Putamen (tissue), 1 donor: ENCODE measurements around the gene TACR1.

Experiments used
- DNase-seq: peaks from one replicate; pipeline ENCODE4 v3.0.0-alpha.2; 2016; ENCODE audit warnings: low spot score

TACR1 gene

DNA sequence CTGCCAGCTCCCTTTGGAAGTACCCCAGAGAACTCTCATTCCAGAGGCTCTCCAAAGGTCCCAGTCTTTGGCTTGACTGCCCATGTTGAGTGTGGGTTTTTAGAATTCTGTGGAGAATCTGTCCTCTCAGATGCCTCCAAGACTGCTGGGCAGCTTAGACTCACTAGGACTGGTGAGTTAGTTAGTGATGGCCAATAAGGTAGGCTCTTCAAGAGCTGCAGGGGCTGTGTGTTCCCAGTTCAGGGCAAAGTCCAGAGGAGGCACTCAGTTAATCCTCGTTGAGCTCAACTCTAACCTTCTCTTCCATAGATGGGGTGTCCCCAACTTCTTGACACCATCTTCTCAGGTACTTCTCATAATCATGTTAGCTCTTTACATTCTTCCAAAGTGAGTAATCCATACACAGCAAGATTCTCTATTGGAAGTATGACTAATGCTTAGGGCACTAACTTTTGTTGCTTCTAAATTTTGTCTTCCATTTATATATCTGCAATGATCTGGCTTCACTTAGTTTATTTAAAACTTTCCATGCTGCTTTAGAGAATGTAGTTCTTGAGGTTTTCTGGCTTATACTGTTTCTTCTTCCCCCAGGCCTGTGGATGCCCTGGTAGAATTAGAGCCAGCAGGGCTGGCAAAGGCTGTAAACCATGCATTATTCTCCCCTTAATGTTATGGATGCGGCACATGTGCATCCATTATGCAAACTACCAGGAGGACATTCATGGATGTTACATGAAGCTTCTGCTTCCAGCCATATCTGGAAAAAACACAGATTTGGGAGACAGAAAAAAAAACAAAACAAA is 151.9 kb downstream of the TACR1 start:
- DNase-seq = no peak

DNA sequence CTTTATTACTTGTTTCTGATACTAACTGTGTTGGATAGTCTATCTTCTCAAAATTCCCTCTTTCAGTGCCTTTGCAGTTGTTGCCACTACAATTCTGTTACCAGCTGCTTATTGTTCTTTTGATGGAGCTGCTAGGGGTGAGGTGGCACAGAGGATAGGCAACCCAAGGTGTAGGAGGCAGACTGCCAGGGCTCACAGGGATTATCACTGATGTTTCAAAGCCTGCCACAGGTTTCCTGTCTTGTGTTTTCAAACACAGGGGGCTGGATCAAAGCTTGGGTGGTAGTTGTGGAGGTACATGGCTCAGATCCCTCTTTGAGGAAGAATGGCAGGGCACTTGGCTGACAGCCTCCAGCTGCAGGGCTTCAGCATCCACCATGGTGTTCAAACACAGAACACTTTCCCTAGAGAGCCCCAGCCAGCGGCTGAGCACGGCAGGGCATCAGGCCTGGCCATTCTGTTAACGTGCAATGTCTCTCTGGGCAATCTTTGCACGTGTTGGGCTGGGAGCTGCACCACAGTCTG is 153.7 kb downstream of the TACR1 start:
- no peak for DNase-seq

DNA sequence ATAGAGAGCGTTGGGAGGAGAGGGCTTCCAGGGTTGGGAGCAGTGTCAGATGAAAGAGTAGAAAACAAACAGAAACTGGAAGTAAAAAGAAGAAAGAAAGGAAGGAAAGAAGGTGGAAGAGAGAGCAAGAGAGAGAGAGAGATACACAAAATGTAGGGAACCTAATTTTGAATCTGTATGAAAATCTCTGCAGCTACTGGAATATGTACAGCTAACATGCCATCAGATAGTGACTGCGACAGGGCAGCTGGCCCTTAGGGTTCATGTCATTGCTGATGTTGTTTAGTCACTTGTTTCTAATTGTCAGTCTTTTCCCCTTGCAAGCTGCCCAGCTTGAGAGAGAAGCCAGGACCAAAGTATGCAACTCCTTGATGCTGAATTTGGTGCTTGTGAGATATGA is 155.0 kb downstream of the TACR1 start:
- no peak for DNase-seq

DNA sequence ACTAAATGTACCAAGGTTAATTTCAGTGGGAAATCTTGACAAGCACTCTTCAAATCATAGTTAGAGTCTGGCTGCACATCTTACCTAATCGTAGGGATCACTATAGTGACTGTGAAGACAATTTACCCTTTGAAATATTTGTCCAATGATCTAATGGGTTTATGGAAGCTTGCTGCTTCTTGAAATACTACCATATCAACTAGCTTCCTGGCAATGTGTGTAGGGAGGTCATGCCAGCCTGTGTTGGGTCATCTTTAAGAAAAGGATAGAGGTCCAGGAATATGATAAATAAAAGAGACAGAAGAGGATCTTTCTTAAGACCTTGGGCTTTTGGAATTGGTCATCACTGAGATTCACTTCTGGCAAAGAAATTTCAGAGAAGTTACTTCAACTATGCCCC is 156.5 kb downstream of the TACR1 start:
- DNase-seq = no peak

DNA sequence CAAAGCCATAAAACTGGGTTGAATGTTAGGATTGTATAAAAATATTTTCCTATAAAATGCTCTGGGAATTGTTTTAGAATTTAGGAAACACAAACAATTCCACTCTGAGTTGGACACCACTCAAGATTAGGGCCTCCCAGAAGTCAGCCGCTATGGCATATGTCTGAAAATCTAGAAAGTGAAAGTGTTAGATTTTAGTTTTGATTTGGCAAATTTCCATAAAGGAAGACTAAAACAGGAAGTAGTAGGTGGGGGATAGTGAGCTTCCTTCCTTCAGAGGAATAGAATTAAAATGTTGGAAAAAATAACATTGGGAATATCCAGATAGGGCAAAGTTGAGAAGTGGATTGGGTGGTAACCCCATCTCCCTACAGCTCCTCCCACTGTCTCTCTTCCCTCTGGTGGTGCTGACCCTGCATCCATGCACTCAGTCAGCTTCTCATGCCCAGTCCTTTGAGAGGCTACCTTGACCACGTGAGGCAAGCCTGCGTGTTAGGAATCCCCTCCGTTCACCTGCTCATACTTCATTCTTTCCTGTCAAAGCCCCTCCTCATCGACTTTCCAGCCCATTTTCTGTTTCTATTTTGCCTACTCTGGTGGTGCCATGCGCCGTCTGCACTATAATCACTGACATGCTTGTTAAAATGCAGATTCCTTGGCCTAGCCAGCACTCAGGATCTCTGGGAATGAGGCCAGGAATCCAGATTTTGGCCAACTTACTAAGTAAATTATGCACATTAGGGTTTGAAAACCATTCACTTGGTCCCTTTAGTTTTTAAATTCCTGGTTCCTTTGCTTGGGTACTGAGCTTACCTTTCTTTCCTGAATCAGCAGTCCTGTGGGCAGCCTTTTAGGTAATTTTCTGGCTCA is 157.4 kb downstream of the TACR1 start:
- DNase-seq = no peak

DNA sequence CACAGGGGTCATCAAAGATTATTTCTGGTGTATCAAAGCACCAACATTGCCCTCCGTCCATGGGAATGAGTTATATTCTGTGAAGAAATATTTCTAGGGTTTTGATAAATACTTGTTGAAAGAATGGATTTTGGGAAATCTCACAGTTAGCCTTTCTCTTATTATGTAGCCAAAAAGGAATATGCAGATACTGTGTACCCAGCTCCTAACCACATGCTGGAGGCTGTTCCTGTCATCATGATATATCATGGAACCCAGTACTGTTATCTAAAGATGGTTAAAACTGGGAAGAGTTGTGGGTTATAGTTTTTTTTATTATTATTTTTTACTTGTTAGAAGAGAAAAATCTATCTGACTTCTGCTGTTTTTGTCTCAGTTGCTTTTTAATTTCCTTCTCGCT is 158.1 kb downstream of the TACR1 start:
- DNase-seq = no peak

DNA sequence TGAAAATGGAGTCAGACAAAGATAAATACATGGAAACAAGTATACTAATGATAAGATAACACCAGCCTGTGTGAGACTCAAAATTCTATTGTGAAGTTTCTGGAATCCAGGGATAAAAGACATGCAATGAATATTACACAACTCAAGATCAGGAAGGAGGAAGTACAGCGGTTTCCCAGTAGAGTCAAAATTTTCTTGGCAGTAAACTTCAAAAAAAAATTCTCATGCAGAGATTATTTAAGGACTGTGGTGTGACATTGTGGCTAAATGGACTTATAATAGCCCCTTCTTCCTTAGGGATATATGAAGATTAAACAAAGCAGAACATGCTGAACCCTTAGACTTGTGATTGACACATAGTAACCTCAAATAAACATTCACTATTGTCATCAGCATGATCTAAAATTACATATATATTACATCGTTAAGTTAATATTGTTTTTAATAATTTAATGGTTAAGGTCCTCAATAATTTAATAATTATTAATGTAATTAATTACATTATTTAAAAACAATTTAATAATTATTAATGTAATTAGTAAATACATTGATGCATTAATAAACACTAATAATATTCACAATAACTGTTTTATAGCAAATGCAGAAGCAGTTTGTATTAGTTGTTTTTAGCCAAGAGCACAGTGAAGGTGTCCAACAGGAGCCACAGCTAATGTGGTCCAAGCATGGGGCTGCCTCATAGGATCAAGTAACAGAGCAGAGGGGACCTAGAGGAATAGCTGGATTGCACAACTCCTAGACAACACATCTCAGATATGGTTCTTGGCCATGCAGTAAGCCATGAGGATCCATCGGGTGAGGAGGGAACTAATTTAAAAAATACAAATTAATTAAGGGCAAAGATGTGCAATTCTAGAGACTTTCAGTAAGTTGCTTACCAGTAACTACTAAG is 163.6 kb downstream of the TACR1 start:
- no peak for DNase-seq

DNA sequence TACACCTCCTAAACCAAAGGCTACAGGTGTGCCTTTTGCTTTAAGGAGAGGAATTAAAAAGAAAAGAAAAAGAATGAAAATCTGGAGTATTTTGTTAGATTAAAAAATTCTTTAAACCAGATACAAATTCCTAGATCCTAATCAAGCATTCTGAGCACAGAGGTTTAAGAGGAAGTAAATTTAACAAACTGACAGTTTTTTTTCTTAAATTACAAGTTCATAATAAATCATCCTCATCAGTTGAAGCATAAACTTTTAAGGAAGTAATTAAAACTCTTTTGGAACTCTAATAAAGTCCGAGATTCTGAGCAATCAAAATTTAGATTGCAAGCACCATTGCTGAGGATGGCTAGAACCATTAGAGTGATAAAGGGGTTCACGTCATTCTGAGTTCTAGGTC is 165.8 kb downstream of the TACR1 start:
- DNase-seq = no peak

DNA sequence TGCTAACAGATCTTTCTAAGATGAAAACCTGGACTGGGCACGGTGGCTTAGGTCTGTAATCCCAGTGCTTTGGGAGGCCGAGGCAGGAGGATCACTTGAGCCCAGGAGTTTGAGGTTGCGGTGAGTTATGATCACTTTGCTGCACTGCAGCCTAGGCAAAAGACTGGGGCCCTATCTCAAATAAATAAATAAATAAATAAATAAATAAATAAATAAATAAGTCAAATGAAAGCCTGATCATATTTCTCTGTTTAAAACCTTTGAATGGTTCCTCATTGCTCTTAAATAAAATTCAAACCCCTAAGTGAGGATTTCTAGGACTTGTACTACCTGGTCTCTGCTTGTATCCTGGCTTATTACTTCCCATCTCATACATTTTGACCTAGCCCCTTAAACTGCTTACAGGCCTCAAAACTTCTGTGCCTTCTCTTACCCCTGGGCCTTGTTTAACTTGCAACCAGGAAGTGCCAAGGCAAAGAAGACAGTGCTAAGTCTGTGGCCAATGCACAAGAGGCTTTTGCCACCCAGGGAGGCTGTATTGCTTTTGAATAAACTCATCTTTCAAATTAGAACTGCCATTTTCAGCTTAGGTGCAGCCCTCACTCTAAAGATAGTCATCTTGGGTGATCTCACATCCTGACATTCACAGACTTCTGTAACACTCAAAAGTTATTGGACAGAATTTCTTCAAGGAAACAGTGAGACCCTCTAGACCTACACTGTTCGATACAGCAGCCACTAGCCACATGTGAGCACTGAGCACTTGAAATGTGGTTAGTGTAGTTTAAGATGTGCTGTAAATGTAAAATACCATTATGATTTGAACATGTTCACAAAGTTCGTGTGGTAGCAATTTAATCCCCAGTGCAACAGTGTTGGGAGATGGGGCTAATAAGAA is 167.2 kb downstream of the TACR1 start:
- no peak for DNase-seq

DNA sequence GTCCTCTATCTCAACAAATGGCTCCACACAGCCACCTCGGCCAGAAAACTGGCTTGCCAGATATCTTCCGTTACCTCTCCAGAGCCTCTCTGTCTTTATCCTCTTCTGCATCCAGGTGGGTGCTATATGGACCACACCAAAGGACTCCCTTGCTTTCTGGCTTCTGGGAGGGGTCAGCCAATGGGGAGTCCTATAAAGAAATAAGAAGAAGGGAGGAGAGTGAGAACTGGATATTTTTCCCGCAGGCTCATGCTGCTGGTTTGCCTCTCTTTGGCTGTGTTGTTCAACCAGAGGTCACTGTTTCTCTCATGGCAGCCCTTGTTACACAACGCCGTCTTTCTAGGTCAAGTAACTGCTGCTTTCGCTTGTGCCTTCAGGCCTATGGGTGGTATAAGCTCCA is 168.1 kb downstream of the TACR1 start:
- DNase-seq = no peak

DNA sequence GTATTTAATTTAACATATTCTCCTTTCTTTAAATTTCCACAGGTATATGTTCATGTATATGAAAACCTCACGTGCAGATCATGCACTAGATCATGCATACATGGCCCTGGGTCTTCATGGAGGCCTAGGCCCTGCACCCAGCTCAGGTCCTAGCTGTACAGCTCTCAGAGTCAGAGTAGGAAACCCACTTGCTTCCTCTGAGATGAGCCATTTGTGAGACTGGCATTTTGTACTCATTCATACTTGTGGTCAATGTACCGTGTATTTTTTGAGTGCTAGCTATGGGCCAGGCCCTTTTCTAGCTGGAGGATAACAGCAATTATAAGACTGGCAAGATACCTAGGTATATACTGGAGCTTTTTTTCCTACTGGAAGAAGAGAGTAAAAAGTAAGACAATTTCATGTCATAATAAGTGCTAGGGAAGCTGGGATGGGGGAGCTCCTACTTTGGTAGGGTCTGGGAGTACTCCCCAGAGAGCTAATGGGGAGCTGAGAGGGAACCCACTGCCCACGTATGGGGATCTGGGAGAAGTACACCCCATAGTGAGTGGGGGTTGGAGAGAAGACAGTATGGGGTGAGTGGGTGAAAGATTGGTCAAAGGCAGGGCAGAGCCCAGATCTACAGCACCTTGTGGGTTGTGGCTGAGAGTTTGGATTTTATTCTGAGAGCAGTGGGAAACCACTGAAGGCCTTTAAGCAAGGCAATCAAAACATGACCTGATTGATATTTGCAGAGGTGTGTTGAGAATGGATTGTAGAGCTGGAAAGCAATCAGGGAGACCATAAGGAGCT is 168.9 kb downstream of the TACR1 start:
- DNase-seq = no peak

DNA sequence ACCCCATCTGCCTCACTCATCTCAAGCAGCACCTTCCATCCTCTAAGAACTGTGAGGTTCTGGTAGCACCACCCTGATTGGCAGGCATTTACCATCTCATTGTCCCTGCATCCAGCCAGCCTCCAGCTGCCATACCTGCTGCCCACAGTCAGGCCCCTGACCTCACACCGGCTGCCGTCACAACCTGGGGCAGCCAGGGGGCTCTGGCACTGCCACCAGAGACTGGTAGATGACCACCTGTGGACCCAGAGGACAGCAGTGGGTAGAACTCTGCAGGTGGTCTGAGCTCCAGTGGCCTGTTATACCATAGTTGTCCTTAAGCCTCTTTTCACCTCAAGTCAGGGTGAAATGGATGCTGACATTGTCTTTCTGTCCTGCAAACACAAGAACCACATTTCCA is 171.4 kb downstream of the TACR1 start:
- no peak for DNase-seq

DNA sequence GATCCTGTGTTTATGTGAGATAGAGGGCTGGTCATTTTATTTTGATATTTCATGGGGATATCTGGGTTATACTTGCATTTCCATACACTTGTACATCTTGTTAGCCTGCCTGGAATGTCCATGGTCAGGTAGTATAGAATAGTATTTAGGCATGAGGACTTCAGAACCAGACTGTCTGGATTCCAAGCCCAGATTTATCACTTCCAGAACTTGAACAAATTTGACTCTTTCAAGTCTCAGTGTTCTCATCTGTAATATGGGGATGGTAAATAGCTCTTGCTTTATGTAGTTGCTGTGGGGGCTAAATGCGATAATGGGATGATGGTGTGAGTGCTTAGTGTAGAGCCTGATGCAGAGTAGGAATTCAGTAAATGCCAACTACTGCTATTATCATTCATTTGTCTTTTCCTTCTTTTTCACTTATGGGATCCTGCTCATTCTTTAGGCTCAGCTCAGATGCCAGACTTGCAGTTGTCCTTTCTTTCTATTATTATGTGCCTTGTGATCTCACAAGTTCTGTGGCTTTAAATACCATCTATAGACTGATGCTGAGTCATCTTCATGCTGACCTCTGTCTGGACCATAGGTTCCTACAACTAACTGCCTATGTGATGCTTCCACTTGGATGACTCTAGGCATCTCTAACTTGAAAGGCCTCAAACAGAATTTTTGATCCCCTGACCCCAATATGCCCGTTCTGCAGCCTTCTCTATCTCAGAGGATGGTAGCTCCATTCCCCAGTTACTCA is 173.5 kb downstream of the TACR1 start:
- no peak for DNase-seq

DNA sequence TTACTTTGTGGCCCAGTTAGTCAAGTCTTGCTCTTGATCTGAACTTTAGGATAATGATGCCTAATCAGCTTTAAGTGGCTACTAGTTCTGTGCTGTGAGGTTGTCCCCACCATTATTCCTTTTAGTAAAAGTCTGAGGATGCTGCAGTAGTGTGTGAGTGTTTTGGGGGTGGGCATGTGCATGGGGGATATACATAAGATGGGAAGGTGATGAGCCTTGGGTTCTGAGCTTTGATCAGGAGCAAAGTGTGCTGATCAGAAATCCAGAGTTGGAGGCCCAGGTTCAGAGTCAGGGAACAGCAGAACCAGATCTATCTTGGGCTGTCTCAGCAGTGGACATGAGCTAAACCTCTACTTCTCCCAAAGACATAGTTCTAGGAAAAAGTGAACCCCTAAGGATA is 174.1 kb downstream of the TACR1 start:
- no peak for DNase-seq

DNA sequence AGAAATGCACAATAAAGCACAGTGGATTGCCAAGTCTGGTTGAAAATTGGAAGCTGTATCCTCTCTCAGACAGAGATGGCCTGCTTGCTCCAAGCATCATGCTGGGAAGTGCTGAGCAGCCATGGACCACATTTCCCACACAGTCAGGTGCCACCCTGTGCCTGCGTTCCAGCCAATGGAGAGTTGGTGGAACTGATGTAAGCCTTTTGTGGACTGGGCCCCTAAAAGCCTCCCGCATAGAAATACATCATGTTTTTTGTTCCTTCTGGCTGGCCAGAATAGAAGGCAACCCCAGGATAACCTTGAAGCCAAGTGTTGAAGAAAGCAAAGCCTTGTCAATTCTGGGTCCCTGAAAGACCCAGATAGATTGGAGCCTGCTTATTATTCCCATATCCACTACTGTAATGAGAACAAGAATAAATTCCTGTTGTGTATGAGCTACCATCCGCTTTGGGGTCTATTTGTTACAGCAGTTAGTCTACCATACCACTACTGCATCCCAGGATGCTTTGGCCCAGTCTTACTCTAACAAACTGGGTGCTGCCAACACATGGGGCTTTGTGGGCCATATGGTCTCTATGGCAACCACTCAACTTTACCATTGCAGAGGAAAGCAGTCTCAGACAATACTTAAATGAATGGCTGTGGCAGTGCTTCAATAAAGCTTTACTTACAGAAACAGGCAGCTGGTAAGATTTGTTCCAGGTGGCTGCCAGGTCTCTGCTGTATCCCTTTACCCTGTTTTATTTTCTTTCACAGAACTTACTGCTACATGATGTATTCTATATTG is 175.5 kb downstream of the TACR1 start:
- no peak for DNase-seq

DNA sequence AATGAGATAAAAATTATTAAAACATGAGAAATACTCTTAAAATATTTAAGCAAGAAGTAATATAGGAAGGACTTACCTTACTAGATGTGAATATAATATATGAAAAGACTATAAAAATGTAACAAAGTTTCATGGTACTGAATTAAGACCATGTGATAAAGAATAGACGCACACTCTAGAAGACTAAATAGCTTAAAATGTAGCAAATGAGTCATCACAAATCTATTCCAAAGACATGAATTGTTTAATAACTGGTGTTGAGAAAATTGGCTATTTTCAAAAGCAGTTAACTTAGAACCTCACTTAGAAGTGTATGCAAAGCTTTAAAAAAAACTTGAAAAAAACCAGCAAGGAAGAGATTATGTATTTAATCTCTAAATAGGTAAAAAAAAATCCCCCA is 176.8 kb downstream of the TACR1 start:
- DNase-seq = no peak

DNA sequence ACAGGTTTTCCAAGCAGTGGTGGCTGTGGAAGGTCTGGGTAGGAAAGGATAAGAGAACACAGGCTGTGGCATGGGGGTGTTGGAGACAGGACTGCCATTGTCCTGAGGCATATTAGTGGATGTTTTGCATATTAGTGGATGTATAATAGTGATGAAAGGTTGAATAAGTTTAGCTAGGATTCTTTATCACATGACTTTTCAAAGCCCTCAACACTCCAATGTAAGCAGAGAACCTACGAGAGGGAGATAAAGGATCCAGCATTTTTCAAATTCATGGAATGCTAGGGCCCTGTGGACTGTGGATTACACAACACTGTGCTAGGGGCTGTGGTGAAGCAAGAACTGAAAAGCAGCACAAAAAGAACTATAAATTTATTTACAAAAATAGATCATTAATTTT is 177.6 kb downstream of the TACR1 start:
- no peak for DNase-seq

DNA sequence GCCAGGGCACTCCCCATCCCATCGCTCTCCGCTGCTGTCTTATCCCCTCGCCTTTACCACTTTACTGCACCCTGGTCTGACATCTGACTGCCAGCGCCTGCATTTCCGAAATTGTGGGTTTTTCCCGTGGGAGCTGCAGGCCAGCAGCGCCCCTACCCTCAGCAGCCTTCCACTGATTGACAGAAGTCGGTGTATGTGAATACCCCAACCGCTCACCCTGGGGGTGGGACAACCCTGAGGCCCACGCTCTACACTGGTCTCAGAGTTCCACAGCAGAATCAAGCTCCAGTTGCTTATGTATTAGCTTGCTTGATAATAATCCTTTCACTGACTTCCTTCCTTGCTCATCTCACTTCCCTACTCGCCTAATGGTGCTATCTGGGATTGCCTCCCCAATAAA is 178.8 kb downstream of the TACR1 start:
- no peak for DNase-seq

DNA sequence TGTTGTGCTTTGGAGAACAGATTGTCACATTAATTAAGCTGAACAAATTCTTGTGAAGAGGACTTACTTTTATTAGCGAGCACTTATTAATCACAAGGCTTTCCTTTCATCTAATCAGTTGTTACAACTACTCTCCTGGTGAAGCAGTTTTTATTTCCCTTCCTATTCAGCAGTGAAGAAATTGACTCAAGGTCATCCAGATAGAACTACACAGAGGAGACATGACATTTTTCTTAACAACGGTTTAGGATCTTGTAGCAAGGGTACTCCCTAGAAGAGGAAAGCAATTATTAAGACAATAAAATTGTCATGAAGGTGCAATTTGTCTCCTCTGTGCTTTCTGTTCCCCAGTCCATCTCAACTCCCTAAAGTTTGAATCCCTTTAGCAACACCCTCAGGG is 179.5 kb downstream of the TACR1 start:
- no peak for DNase-seq
